HEK293 (cell line): ENCODE results near the gene SFXN3.

ENCODE experiments used
- BCL11A ChIP-seq: fragments of 450-650 bp; formaldehyde crosslinking; IDR thresholded peaks from 2 replicates; pipeline ENCODE4 v1.5.1; 2016; ENCODE audit warnings: low read depth, missing biosample characterization, missing genetic modification characterization
- FEZF1 ChIP-seq: fragments of 450-650 bp; formaldehyde crosslinking; IDR thresholded peaks from 2 replicates; pipeline ENCODE4 v1.5.1; 2016; ENCODE audit warnings: missing biosample characterization, missing genetic modification characterization
- GFI1B ChIP-seq: fragments of 450-650 bp; formaldehyde crosslinking; IDR thresholded peaks from 2 replicates; pipeline ENCODE4 v1.5.1; 2016; ENCODE audit warnings: missing biosample characterization, missing genetic modification characterization
- KLF10 ChIP-seq: fragments of 450-650 bp; IDR thresholded peaks from 2 replicates; pipeline ENCODE4 v1.5.1; 2018; ENCODE audit warnings: missing biosample characterization, mild to moderate bottlenecking, missing genetic modification characterization
- KLF16 ChIP-seq: fragments of 450-650 bp; formaldehyde crosslinking; IDR thresholded peaks from 2 replicates; pipeline ENCODE4 v1.5.1; 2017; ENCODE audit warnings: missing biosample characterization, missing genetic modification characterization
- OSR2 ChIP-seq: fragments of 450-650 bp; formaldehyde crosslinking; IDR thresholded peaks from 2 replicates; pipeline ENCODE4 v1.5.1; 2016; ENCODE audit warnings: missing biosample characterization, missing genetic modification characterization
- REPIN1 ChIP-seq: fragments of 450-650 bp; formaldehyde crosslinking; IDR thresholded peaks from 2 replicates; pipeline ENCODE4 v1.5.1; 2017; ENCODE audit warnings: missing biosample characterization, missing genetic modification characterization, low read depth
- SP2 ChIP-seq: fragments of 450-650 bp; formaldehyde crosslinking; IDR thresholded peaks from 2 replicates; pipeline ENCODE4 v1.5.1; 2016; ENCODE audit warnings: missing biosample characterization, missing genetic modification characterization
- ZNF114 ChIP-seq: fragments of 450-650 bp; formaldehyde crosslinking; IDR thresholded peaks from 2 replicates; pipeline ENCODE4 v1.5.0; 2017; ENCODE audit warnings: missing biosample characterization, missing genetic modification characterization
- ZNF132 ChIP-seq: fragments of 450-650 bp; formaldehyde crosslinking; IDR thresholded peaks from 2 replicates; pipeline ENCODE4 v1.5.1; 2017; ENCODE audit warnings: missing biosample characterization, missing genetic modification characterization, borderline replicate concordance
- ZNF146 ChIP-seq: fragments of 450-650 bp; formaldehyde crosslinking; IDR thresholded peaks from 2 replicates; pipeline ENCODE4 v1.5.1; 2016; ENCODE audit warnings: missing biosample characterization, missing genetic modification characterization
- ZNF211 ChIP-seq: fragments of 450-650 bp; formaldehyde crosslinking; IDR thresholded peaks from 2 replicates; pipeline ENCODE4 v1.5.1; 2016; ENCODE audit warnings: low read depth, missing biosample characterization, missing genetic modification characterization
- ZNF324 ChIP-seq: fragments of 450-650 bp; formaldehyde crosslinking; IDR thresholded peaks from 2 replicates; pipeline ENCODE4 v1.5.1; 2016; ENCODE audit warnings: missing biosample characterization, missing genetic modification characterization
- ZNF354C ChIP-seq: fragments of 450-650 bp; formaldehyde crosslinking; IDR thresholded peaks from 2 replicates; pipeline ENCODE4 v1.5.1; 2016; ENCODE audit warnings: missing biosample characterization, missing genetic modification characterization, low read depth, borderline replicate concordance
- ZNF416 ChIP-seq: fragments of 450-650 bp; formaldehyde crosslinking; IDR thresholded peaks from 2 replicates; pipeline ENCODE4 v1.5.1; 2016; ENCODE audit warnings: missing biosample characterization, missing genetic modification characterization
- ZNF530 ChIP-seq: fragments of 450-650 bp; formaldehyde crosslinking; IDR thresholded peaks from 2 replicates; pipeline ENCODE4 v1.5.1; 2016; ENCODE audit warnings: low read depth, missing biosample characterization, missing genetic modification characterization
- ZNF544 ChIP-seq: fragments of 450-650 bp; formaldehyde crosslinking; IDR thresholded peaks from 2 replicates; pipeline ENCODE4 v1.5.0; 2017; ENCODE audit warnings: missing biosample characterization, missing genetic modification characterization
- ZNF548 ChIP-seq: fragments of 450-650 bp; formaldehyde crosslinking; IDR thresholded peaks from 2 replicates; pipeline ENCODE4 v1.5.1; 2016; ENCODE audit warnings: missing biosample characterization, missing genetic modification characterization
- ZNF549 ChIP-seq: fragments of 450-650 bp; IDR thresholded peaks from 2 replicates; pipeline ENCODE4 v1.5.1; 2018; ENCODE audit warnings: missing biosample characterization, missing genetic modification characterization, mild to moderate bottlenecking, inconsistent platforms, moderate library complexity
- ZNF610 ChIP-seq: fragments of 450-650 bp; formaldehyde crosslinking; IDR thresholded peaks from 2 replicates; pipeline ENCODE4 v1.5.1; 2016; ENCODE audit warnings: missing biosample characterization, missing genetic modification characterization, borderline replicate concordance
- ZNF677 ChIP-seq: fragments of 450-650 bp; IDR thresholded peaks from 2 replicates; pipeline ENCODE4 v1.5.0; 2018; ENCODE audit warnings: missing biosample characterization, mild to moderate bottlenecking, missing genetic modification characterization, moderate library complexity
- ZNF76 ChIP-seq: fragments of 450-650 bp; formaldehyde crosslinking; IDR thresholded peaks from 2 replicates; pipeline ENCODE4; 2016; ENCODE audit warnings: low read depth, missing biosample characterization, missing genetic modification characterization, borderline replicate concordance
- ZNF777 ChIP-seq: fragments of 450-650 bp; formaldehyde crosslinking; IDR thresholded peaks from 2 replicates; pipeline ENCODE4 v1.5.1; 2017; ENCODE audit warnings: missing biosample characterization, missing genetic modification characterization, borderline replicate concordance
- ZSCAN23 ChIP-seq: fragments of 450-650 bp; formaldehyde crosslinking; IDR thresholded peaks from 2 replicates; pipeline ENCODE4 v1.5.1; 2016; ENCODE audit warnings: missing biosample characterization, missing genetic modification characterization
- TF ChIP-seq, protein P1 (sequence below): fragments of 450-650 bp; formaldehyde crosslinking; IDR thresholded peaks from 2 replicates; pipeline ENCODE4 v1.5.1; 2017; ENCODE audit warnings: missing biosample characterization, missing genetic modification characterization
- TF ChIP-seq, protein P2 (sequence below): fragments of 450-650 bp; formaldehyde crosslinking; optimal IDR thresholded peaks from 2 replicates; pipeline ENCODE3; 2016; ENCODE audit warnings: missing biosample characterization, mild to moderate bottlenecking, missing genetic modification characterization
- TF ChIP-seq, protein P3 (sequence below): fragments of 450-650 bp; formaldehyde crosslinking; IDR thresholded peaks from 2 replicates; pipeline ENCODE4 v1.5.1; 2016; ENCODE audit warnings: missing biosample characterization, missing genetic modification characterization
- TF ChIP-seq, protein P4 (sequence below): fragments of 450-650 bp; formaldehyde crosslinking; IDR thresholded peaks from 2 replicates; pipeline ENCODE4 v1.5.1; 2016; ENCODE audit warnings: missing biosample characterization, missing genetic modification characterization
- TF ChIP-seq, protein P5 (sequence below): fragments of 450-650 bp; IDR thresholded peaks from 2 replicates; pipeline ENCODE4 v1.5.1; 2018; ENCODE audit warnings: missing biosample characterization, missing genetic modification characterization
- TF ChIP-seq, protein P6 (sequence below): fragments of 450-650 bp; IDR thresholded peaks from 2 replicates; pipeline ENCODE4 v1.5.1; 2018; ENCODE audit warnings: missing biosample characterization, mild to moderate bottlenecking, missing genetic modification characterization
- TF ChIP-seq, protein P7 (sequence below): fragments of 450-650 bp; formaldehyde crosslinking; IDR thresholded peaks from 2 replicates; pipeline ENCODE4 v1.5.1; 2016; ENCODE audit warnings: missing biosample characterization, missing genetic modification characterization

The SFXN3 gene

DNA sequence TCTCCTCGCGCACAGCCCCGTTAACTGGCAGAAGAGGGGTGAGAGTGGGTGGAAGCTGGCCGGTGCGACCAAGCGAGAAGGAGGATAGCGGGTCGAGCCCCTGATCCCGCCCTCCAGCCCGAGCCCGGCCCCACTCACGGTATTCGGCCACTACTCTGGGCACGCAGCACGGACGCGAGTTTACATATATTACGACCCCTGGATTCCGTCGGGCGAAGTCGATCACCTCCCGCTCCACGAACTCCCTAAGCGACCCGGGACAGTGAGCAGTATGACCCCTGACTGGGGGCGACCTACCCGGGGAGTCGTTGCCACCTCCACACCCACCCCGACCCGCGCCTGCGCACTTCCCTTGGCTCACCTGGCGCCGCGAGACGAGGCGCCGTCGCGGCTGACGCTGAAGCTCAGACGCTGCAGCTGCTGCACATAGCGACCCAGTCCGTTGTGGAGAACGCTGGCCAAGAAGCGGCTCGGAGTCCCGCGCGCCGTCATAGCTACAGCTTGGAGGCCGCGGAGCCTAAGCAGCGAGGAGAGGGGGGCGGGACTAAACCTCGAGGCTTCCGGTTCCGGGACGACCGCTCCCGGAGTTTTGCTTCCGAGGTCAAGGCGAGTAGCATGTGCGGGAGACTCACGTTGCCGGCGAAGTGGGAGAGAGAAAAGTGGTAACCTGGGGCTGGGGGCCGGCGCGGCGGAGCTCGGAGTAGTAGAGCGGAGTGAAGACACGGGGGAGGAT is 43.9 kb upstream of the SFXN3 start, which contains the start of the genes MRPL43 and TWNK (continued):
- TF ChIP-seq, protein P1, sequence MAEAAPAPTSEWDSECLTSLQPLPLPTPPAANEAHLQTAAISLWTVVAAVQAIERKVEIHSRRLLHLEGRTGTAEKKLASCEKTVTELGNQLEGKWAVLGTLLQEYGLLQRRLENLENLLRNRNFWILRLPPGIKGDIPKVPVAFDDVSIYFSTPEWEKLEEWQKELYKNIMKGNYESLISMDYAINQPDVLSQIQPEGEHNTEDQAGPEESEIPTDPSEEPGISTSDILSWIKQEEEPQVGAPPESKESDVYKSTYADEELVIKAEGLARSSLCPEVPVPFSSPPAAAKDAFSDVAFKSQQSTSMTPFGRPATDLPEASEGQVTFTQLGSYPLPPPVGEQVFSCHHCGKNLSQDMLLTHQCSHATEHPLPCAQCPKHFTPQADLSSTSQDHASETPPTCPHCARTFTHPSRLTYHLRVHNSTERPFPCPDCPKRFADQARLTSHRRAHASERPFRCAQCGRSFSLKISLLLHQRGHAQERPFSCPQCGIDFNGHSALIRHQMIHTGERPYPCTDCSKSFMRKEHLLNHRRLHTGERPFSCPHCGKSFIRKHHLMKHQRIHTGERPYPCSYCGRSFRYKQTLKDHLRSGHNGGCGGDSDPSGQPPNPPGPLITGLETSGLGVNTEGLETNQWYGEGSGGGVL: no peak
- TF ChIP-seq ZNF354C (tag by site-specific recombination) (no peak), ZNF114 (tag by site-specific recombination) (no peak), OSR2 (tag by site-specific recombination) (no peak), ZNF211 (tag by site-specific recombination) (no peak), REPIN1 (tag by site-specific recombination) (no peak), SP2 (tag by site-specific recombination) (peak; percentile 94), KLF10 (tag by site-specific recombination) (no peak), ZNF132 (tag by site-specific recombination) (no peak), KLF16 (tag by site-specific recombination) (peak; percentile 27; the same call in 1 of the 2 replicates), GFI1B (tag by site-specific recombination) (no peak), ZNF530 (tag by site-specific recombination) (no peak), ZNF146 (tag by site-specific recombination) (no peak), ZSCAN23 (tag by site-specific recombination) (no peak), ZNF416 (tag by site-specific recombination) (no peak), ZNF76 (tag by site-specific recombination) (peak; percentile 68; the same call in 1 of the 2 replicates), ZNF777 (tag by site-specific recombination) (no peak), BCL11A (tag by site-specific recombination) (0 out of 2 replicates have a peak, but pooled peaks have one; percentile 21), ZNF549 (tag by site-specific recombination) (no peak), ZNF610 (tag by site-specific recombination) (peak; percentile 69), ZNF548 (tag by site-specific recombination) (no peak), ZNF544 (tag by site-specific recombination) (no peak), ZNF677 (tag by site-specific recombination) (no peak), ZNF324 (tag by site-specific recombination) (no peak), FEZF1 (tag by site-specific recombination) (no peak)
- TF ChIP-seq, protein P2, sequence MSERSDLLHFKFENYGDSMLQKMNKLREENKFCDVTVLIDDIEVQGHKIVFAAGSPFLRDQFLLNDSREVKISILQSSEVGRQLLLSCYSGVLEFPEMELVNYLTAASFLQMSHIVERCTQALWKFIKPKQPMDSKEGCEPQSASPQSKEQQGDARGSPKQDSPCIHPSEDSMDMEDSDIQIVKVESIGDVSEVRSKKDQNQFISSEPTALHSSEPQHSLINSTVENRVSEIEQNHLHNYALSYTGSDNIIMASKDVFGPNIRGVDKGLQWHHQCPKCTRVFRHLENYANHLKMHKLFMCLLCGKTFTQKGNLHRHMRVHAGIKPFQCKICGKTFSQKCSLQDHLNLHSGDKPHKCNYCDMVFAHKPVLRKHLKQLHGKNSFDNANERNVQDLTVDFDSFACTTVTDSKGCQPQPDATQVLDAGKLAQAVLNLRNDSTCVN (tag by site-specific recombination): peak; percentile 48
- TF ChIP-seq, protein P3, sequence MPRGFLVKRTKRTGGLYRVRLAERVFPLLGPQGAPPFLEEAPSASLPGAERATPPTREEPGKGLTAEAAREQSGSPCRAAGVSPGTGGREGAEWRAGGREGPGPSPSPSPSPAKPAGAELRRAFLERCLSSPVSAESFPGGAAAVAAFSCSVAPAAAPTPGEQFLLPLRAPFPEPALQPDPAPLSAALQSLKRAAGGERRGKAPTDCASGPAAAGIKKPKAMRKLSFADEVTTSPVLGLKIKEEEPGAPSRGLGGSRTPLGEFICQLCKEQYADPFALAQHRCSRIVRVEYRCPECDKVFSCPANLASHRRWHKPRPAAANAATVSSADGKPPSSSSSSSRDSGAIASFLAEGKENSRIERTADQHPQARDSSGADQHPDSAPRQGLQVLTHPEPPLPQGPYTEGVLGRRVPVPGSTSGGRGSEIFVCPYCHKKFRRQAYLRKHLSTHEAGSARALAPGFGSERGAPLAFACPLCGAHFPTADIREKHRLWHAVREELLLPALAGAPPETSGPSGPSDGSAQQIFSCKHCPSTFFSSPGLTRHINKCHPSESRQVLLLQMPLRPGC: 0 out of 2 replicates have a peak, but pooled peaks have one; percentile 12
- TF ChIP-seq, protein P4, sequence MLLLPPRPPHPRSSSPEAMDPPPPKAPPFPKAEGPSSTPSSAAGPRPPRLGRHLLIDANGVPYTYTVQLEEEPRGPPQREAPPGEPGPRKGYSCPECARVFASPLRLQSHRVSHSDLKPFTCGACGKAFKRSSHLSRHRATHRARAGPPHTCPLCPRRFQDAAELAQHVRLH: peak; percentile 72; the same call in 1 of the 2 replicates
- TF ChIP-seq, protein P5, sequence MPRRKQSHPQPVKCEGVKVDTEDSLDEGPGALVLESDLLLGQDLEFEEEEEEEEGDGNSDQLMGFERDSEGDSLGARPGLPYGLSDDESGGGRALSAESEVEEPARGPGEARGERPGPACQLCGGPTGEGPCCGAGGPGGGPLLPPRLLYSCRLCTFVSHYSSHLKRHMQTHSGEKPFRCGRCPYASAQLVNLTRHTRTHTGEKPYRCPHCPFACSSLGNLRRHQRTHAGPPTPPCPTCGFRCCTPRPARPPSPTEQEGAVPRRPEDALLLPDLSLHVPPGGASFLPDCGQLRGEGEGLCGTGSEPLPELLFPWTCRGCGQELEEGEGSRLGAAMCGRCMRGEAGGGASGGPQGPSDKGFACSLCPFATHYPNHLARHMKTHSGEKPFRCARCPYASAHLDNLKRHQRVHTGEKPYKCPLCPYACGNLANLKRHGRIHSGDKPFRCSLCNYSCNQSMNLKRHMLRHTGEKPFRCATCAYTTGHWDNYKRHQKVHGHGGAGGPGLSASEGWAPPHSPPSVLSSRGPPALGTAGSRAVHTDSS (tag by site-specific recombination): no peak
- TF ChIP-seq, protein P6, sequence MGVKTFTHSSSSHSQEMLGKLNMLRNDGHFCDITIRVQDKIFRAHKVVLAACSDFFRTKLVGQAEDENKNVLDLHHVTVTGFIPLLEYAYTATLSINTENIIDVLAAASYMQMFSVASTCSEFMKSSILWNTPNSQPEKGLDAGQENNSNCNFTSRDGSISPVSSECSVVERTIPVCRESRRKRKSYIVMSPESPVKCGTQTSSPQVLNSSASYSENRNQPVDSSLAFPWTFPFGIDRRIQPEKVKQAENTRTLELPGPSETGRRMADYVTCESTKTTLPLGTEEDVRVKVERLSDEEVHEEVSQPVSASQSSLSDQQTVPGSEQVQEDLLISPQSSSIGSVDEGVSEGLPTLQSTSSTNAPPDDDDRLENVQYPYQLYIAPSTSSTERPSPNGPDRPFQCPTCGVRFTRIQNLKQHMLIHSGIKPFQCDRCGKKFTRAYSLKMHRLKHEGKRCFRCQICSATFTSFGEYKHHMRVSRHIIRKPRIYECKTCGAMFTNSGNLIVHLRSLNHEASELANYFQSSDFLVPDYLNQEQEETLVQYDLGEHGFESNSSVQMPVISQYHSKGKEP (tag by site-specific recombination): no peak
- TF ChIP-seq, protein P7, sequence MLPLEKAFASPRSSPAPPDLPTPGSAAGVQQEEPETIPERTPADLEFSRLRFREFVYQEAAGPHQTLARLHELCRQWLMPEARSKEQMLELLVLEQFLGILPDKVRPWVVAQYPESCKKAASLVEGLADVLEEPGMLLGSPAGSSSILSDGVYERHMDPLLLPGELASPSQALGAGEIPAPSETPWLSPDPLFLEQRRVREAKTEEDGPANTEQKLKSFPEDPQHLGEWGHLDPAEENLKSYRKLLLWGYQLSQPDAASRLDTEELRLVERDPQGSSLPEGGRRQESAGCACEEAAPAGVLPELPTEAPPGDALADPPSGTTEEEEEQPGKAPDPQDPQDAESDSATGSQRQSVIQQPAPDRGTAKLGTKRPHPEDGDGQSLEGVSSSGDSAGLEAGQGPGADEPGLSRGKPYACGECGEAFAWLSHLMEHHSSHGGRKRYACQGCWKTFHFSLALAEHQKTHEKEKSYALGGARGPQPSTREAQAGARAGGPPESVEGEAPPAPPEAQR (tag by site-specific recombination): no peak
